ENCODE data around the gene MINPP1. TPM values are rescaled to one million over a fixed set of nuclear protein-coding genes. Genes with fewer than 3 reads are reported as not detected.

MINPP1 gene
- total and polyA plus RNA-seq, 2 of the 13 experiments (the other 11 are each of a cell fraction or from before 2014, with no cell fraction given) = 19.2 to 53.7 TPM

GRCh38 chr10:87557409-87557808 lies 52.7 kb downstream of the MINPP1 start:
- H3K4me1 ChIP-seq (ENCODE audit: insufficient read depth, low read length) = peaks cover 26% of the 10 kb centered on the region

More at GRCh38 chr10:87557409-87557808, 52.7 kb downstream of the MINPP1 start:
- H3K79me2 ChIP-seq (ENCODE audit: insufficient read depth, low read length) = no peaks in the 10 kb centered on the region
- in situ Hi-C loops (cut with HindIII; ENCODE audit: extremely low pct_ligation_motif_present, low pct_unique_long_range_greater_than_20kb) (no loop called here), intact Hi-C loops (cut with micrococcal nuclease; ENCODE audit: unreplicated experiment) (no loop called here)
- ChIA-PET POLR2A (no interaction called here), CTCF (ENCODE audit: low intra/inter-chr PET ratio, low total read pairs) (no interaction called here)
- no peak for TF ChIP-seq ZNF264 (CRISPR knock-in tag; IDR thresholded peaks at IDR 0.05)
- TF ChIP-seq ZNF558 (CRISPR knock-in tag; IDR thresholded peaks at IDR 0.05; ENCODE audit: borderline replicate concordance) = no peak
- TF ChIP-seq ZNF557 (CRISPR knock-in tag; IDR thresholded peaks at IDR 0.05) = no peak
- TF ChIP-seq SIN3A (IDR thresholded peaks at IDR 0.05; ENCODE audit: borderline replicate concordance, low read depth, low read length) = no peak
- TF ChIP-seq BCL3 (CRISPR knock-in tag; IDR thresholded peaks at IDR 0.05) = no peak
- TF ChIP-seq TRAFD1 (CRISPR knock-in tag; IDR thresholded peaks at IDR 0.05; ENCODE audit: borderline replicate concordance) = no peak
- TF ChIP-seq GZF1 (CRISPR knock-in tag; IDR thresholded peaks at IDR 0.05) = no peak
- no peak for TF ChIP-seq CEBPG (CRISPR knock-in tag; IDR thresholded peaks at IDR 0.05)
- no peak for TF ChIP-seq ZBTB37 (CRISPR knock-in tag; IDR thresholded peaks at IDR 0.05)
- no peak for TF ChIP-seq ZFP82 (CRISPR knock-in tag; IDR thresholded peaks at IDR 0.05; ENCODE audit: borderline replicate concordance)
- TF ChIP-seq GLI4 (CRISPR knock-in tag; IDR thresholded peaks at IDR 0.05; ENCODE audit: borderline replicate concordance) = no peak
- no peak for TF ChIP-seq ZNF569 (CRISPR knock-in tag; IDR thresholded peaks at IDR 0.05; ENCODE audit: borderline replicate concordance)
- no peak for TF ChIP-seq ZNF354B (CRISPR knock-in tag; IDR thresholded peaks at IDR 0.05)
- no peak for TF ChIP-seq RXRA (CRISPR knock-in tag; IDR thresholded peaks at IDR 0.05)
- no peak overlapping the region for H3K27ac ChIP-seq (ENCODE audit: extremely low read length, insufficient read depth, low read length)
- ATAC-seq (no peak), DNase-seq (ENCODE audit: low spot score) (no peak), FAIRE-seq (no peak)
- 95% methylated on average over 3 of the region's 3 CpGs for WGBS (ENCODE audit: low lambda C conversion rate)
- no peak overlapping the region for H3K4me2 ChIP-seq (ENCODE audit: low read depth, low read length)
- H3K9me3 ChIP-seq (ENCODE audit: low read length) = no peaks in the 10 kb centered on the region
- no peak overlapping the region for H2AFZ ChIP-seq (ENCODE audit: low read length)
- no peaks in the 10 kb centered on the region for H4K20me1 ChIP-seq (ENCODE audit: insufficient read depth, low read length)
- no peak overlapping the region for H3K9ac ChIP-seq (ENCODE audit: insufficient read depth, low read depth, low read length)
- peaks cover 0 to 4% of the 10 kb centered on the region in 2 experiments; a peak in 1 of 5 replicates for H3K36me3 ChIP-seq (replicated peaks in 1 of 2; ENCODE audit: control insufficient read depth in 1 of 2, insufficient read depth in 2 of 2, low read length in 2 of 2)
- H3K27me3 ChIP-seq (ENCODE audit: control insufficient read depth in 1 of 2, insufficient read depth in 2 of 2, low read length in 2 of 2) = no peaks in the 10 kb centered on the region
- no peak overlapping the region for H3K4me3 ChIP-seq (replicated peaks in 1 of 3; ENCODE audit: insufficient read depth in 1 of 3, low read depth in 2 of 3, low read length in 3 of 3)
- no TSS peak for BruUV-seq (replicated peaks)

All from HepG2 (cell line).